Inferior parietal cortex (tissue), 1 donor: Measurements from ENCODE around the gene DUSP14.

Source experiments
- DNase-seq: peaks from one replicate; pipeline ENCODE4 v3.0.0-alpha.2; 2016; ENCODE audit errors: extremely low spot score

The DUSP14 gene

DNA sequence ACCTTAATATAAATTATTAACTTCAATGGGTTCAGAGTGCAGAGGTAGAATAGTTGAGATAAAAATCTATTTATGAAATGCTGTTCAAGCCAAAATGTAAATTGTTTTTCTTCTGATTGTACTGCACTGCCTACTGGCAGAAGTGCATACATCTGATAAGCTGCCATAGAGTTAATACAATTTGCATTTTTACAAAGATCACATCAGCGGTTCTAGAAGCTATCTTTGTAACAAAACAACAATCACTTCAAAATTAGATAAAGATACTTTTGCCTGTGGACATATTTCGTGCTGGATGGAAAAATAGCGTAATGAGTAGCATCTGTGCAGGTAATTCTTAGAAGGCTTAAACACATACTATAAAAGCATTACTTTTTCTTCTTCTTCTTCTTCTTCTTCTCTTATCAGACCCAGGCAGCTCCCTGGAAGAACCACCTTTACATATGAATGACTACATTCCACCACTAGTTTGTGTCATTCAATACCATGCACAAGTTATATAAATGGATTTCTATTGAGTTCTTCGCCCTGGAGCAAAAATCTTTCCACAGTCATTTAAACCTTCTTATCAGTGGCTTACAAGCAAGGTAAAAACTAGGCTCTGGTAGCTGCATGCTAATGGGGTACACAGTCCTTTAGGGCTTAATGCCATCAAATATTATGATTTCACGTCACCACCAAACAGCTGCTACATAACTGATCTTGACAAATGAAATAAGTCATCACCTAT is 72.5 kb downstream of the DUSP14 start:
- no peak for DNase-seq
